ENCODE results near the gene METTL21C.
A peak's percentile ranks its signal among the peaks of the same experiment; 100 is the strongest.

METTL21C gene

GRCh38 chr13:102658660-102659059 is 36.2 kb downstream of the METTL21C start:
- DNase-seq: no peak

GRCh38 chr13:102657630-102658029 is 37.2 kb downstream of the METTL21C start:
- no peak for DNase-seq

GRCh38 chr13:102654756-102655155 is 40.1 kb downstream of the METTL21C start:
- no peak for DNase-seq

GRCh38 chr13:102651892-102652291 is 43.0 kb downstream of the METTL21C start:
- DNase-seq: no peak

GRCh38 chr13:102651392-102651791 is 43.5 kb downstream of the METTL21C start:
- DNase-seq: no peak

- DNase-seq: no peak
Observed at GRCh38 chr13:102650444-102650843, 44.4 kb downstream of the METTL21C start.

- no peak for DNase-seq
Observed at GRCh38 chr13:102648046-102648445, 46.8 kb downstream of the METTL21C start.

- DNase-seq: no peak
Observed at GRCh38 chr13:102645701-102646100, 49.1 kb downstream of the METTL21C start.

GRCh38 chr13:102643656-102644055 is 51.2 kb downstream of the METTL21C start:
- DNase-seq: no peak

GRCh38 chr13:102642475-102642874 is 52.4 kb downstream of the METTL21C start:
- peak; percentile 29 for DNase-seq

GRCh38 chr13:102642029-102642428 is 52.8 kb downstream of the METTL21C start:
- DNase-seq: no peak

GRCh38 chr13:102638741-102639140 is 56.1 kb downstream of the METTL21C start:
- no peak for DNase-seq
